HG03103 (cell line): ENCODE results near the gene POLDIP2.
"Not testable (repeated sequence)": the region's sequence is repeated elsewhere in the genome, so short reads cannot be mapped to it uniquely, and the experiment has no call there.

Experiments used
- ATAC-seq: cut with Tn5 transposase; IDR thresholded peaks from one replicate; pipeline ENCODE4 v1.9.1; 2021; ENCODE audit warnings: low read depth; ENCODE audit not compliant: unreplicated experiment

The POLDIP2 gene

GRCh38 chr17:28338769-28339212 lies 18.5 kb downstream of the POLDIP2 start:
- ATAC-seq, result not testable (repeated sequence)

GRCh38 chr17:28338056-28338768 lies 19.1 kb downstream of the POLDIP2 start:
- ATAC-seq, result no peak

- ATAC-seq, result no peak
Observed at GRCh38 chr17:28335959-28336871, 21.1 kb downstream of the POLDIP2 start.

- peak; percentile 90 for ATAC-seq
Observed at GRCh38 chr17:28335201-28335958, 21.9 kb downstream of the POLDIP2 start, which contains the start of the genes IFT20 and TNFAIP1. Gene IFT20 (minus strand): TSS chr17:28335472. CDS start chr17:28331985, 3,487 bp downstream. Gene TNFAIP1 (plus strand): TSS chr17:28335761. CDS start chr17:28339522, 3,761 bp downstream.

GRCh38 chr17:28334666-28335200 lies 22.6 kb downstream of the POLDIP2 start:
- no peak for ATAC-seq

- ATAC-seq, result no peak
Observed at GRCh38 chr17:28334171-28334570, 23.2 kb downstream of the POLDIP2 start.

GRCh38 chr17:28333083-28333746 lies 24.1 kb downstream of the POLDIP2 start:
- no peak for ATAC-seq

GRCh38 chr17:28331891-28332420 lies 25.4 kb downstream of the POLDIP2 start:
- no peak for ATAC-seq

GRCh38 chr17:28330671-28331070 lies 26.7 kb downstream of the POLDIP2 start:
- no peak for ATAC-seq

GRCh38 chr17:28328325-28328724 lies 29.0 kb downstream of the POLDIP2 start:
- ATAC-seq, result no peak

- ATAC-seq, result no peak
Observed at GRCh38 chr17:28327709-28328108, 29.6 kb downstream of the POLDIP2 start.

GRCh38 chr17:28327031-28327607 lies 30.2 kb downstream of the POLDIP2 start:
- no peak for ATAC-seq

- no peak for ATAC-seq
Observed at GRCh38 chr17:28326114-28326513, 31.2 kb downstream of the POLDIP2 start.

- ATAC-seq, result no peak
Observed at GRCh38 chr17:28325211-28325610, 32.1 kb downstream of the POLDIP2 start.

GRCh38 chr17:28324781-28325180 lies 32.5 kb downstream of the POLDIP2 start:
- ATAC-seq, result no peak

GRCh38 chr17:28324267-28324745 lies 33.0 kb downstream of the POLDIP2 start:
- ATAC-seq, result no peak

- no peak for ATAC-seq
Observed at GRCh38 chr17:28320215-28321061, 36.9 kb downstream of the POLDIP2 start.

- no peak for ATAC-seq
Observed at GRCh38 chr17:28319598-28319935, 37.8 kb downstream of the POLDIP2 start.
